DOHH2 (cell line): ENCODE measurements around the gene CYP4F22.

Experiments used
- CTCF ChIP-seq: fragments of 200-600 bp; sonication (generic); IDR thresholded peaks from one replicate; pipeline ENCODE4 v1.5.1; 2014; ENCODE audit warnings: antibody characterized with exemption, mild to moderate bottlenecking, low read depth, low read length; ENCODE audit not compliant: poor library complexity, severe bottlenecking
- EZH2phosphoT487 ChIP-seq: fragments of 200-600 bp; sonication (generic); IDR thresholded peaks from 2 replicates; pipeline ENCODE4 v1.6.1; 2017; ENCODE audit warnings: borderline replicate concordance, mild to moderate bottlenecking, antibody characterized with exemption, low read length, moderate library complexity, mixed read lengths

- TF ChIP-seq CTCF (no peak), EZH2phosphoT487 (no peak)
These were observed 69.0 kb downstream of the CYP4F22 start for GRCh38 chr19:15577184-15577771.
